GM12878 (cell line): ENCODE measurements around the gene PKD1L1. TPM values are rescaled to one million over a fixed set of nuclear protein-coding genes. Genes with fewer than 3 reads are reported as not detected.

Source experiments
- DPF2 ChIP-seq: fragments of 450-650 bp; IDR thresholded peaks from 2 replicates; pipeline ENCODE4 v1.6.1; 2017; ENCODE audit warnings: mild to moderate bottlenecking
- ETV6 ChIP-seq, 2 experiments: fragments of 450-650 bp in 1 of 2; IDR thresholded peaks in 1 of 2; conservative IDR thresholded peaks in 1 of 2; 2 replicates each; pipeline ENCODE4 v1.6.1; 2014; ENCODE audit warnings: antibody characterized with exemption in 1 of 2, borderline replicate concordance in 1 of 2, low read depth in 1 of 2, mild to moderate bottlenecking in 1 of 2, moderate library complexity in 1 of 2
- HDAC2 ChIP-seq: fragments of 200-600 bp; sonication (generic); IDR thresholded peaks from 2 replicates; pipeline ENCODE4 v1.6.1; 2017
- HDGF ChIP-seq: fragments of 450-650 bp; IDR thresholded peaks from 2 replicates; pipeline ENCODE4 v1.6.1; 2016; ENCODE audit warnings: antibody characterized with exemption
- IKZF1 ChIP-seq: fragments of 450-650 bp; conservative IDR thresholded peaks from 2 replicates; pipeline ENCODE4 v1.6.1; 2017; ENCODE audit warnings: antibody characterized with exemption, mild to moderate bottlenecking
- IKZF2 ChIP-seq, 2 experiments: fragments of 450-650 bp; IDR thresholded peaks; 2 replicates each; pipeline ENCODE4 v1.6.1; 2017; ENCODE audit warnings: mild to moderate bottlenecking in 2 of 2, moderate library complexity in 2 of 2
- MTA2 ChIP-seq: fragments of 450-650 bp; IDR thresholded peaks from 2 replicates; pipeline ENCODE4 v1.6.1; 2016; ENCODE audit warnings: low read depth, mild to moderate bottlenecking, moderate library complexity
- MXI1 ChIP-seq: fragments of 150-350 bp; IDR thresholded peaks from 2 replicates; pipeline ENCODE4 v1.6.1; 2011; ENCODE audit warnings: low read depth, mild to moderate bottlenecking, inconsistent platforms, low read length, improper control_type of control experiment
- RFX5 ChIP-seq: IDR thresholded peaks from 2 replicates; pipeline ENCODE4 v1.6.1; 2011; ENCODE audit warnings: low read depth, low read length, improper control_type of control experiment
- SRF ChIP-seq, 2 experiments: IDR thresholded peaks; 2 replicates each; pipeline ENCODE4 v1.6.1; 2011; ENCODE audit warnings: low read depth in 2 of 2, low read length in 2 of 2, mild to moderate bottlenecking in 1 of 2, moderate library complexity in 1 of 2
- TAF1 ChIP-seq: IDR thresholded peaks from 2 replicates; pipeline ENCODE4 v1.6.1; 2011; ENCODE audit warnings: mild to moderate bottlenecking, low read depth, low read length, borderline replicate concordance
- TCF12 ChIP-seq: IDR thresholded peaks from 2 replicates; pipeline ENCODE4 v1.6.1; 2011; ENCODE audit warnings: low read depth, mild to moderate bottlenecking, low read length
- ZNF274 ChIP-seq: IDR thresholded peaks from one replicate; pipeline ENCODE4 v1.8.0; 2011; ENCODE audit not compliant: insufficient read length, insufficient read depth
- polyA plus RNA-seq, 11 experiments: library from polyadenylated mRNA; depleted of rRNA in 4 of 11; unstranded in 6 of 11; stranded (reverse) in 5 of 11; fragments of >200 nt; fragmentation: Nextera tagmentation in 4 of 11; fragmentation: Illumina TruSeq in 1 of 11; extraction: Ambion mirVana in 4 of 11; extraction: Trizol in 1 of 11; gene quantifications; 1 replicate in 1 of 11; 2 replicates in 10 of 11; pipeline versions ENCODE4 v1.2.1 to v1.2.3, GENCODE V29; 2011 to 2016; ENCODE audit warnings: inconsistent platforms in 2 of 11, missing spikeins in 2 of 11, low read depth in 1 of 11
- total RNA-seq, 4 experiments: library from RNA; depleted of rRNA in 3 of 4; stranded (reverse); fragments of >200 nt in 3 of 4; fragmentation: Illumina TruSeq in 1 of 4; extraction: Trizol in 1 of 4; gene quantifications; 2 replicates each; pipeline versions ENCODE4 v1.2.1 to v1.2.3, GENCODE V29; 2013 to 2021
- TF ChIP-seq, protein P1 (sequence below): fragments of 150-350 bp; IDR thresholded peaks from 2 replicates; pipeline ENCODE4 v1.6.1; 2016; ENCODE audit warnings: low read depth, low read length
- TF ChIP-seq, protein P2 (sequence below), 3 experiments: IDR thresholded peaks in 2 of 3; conservative IDR thresholded peaks in 1 of 3; 2 replicates each; pipeline ENCODE4 v1.5.1; 2011; ENCODE audit warnings: low read depth in 3 of 3, low read length in 3 of 3, mild to moderate bottlenecking in 3 of 3, control low read depth in 2 of 3, moderate library complexity in 2 of 3, inconsistent platforms in 1 of 3, mixed read lengths in 1 of 3; ENCODE audit not compliant: control insufficient read depth in 2 of 3, insufficient read depth in 1 of 3; ENCODE audit errors: extremely low read depth in 1 of 3

The PKD1L1 gene
- total and polyA plus RNA-seq, 10 of the 15 experiments (the other 5 are each of a cell fraction or from before 2014, with no cell fraction given): under 0.01 to 0.05 (median 0.02) TPM; not detected in 3

DNA sequence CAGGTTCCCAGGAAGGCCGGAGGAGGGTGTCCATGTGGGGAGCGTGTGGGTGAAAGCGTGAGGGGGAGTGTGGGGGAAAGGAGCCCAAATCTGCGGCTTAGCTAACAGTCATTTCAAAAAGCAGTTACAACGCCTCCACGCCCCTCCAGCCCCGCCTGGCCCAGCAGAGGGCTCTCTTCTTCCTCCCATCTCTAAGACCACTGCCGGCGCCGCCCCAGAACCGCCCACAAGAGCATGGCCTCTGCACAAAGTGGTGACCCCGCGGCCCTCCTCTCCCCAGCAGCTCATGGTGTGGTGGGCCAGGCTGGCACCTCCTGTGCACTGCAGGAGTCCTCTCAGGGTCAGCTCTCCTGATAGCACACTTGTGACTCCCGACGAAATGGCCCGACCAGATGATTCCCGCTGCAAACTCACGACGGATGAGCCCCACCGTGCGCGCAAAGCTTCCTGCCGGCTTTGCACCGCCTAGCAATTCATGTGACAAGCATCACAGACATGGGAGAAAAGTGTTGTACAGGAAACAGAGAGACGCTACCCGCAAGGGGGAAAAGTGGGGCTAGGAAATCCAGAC, 43.6 kb upstream of the PKD1L1 start (continued):
- peak; percentile 42 to 66; a peak in 3 of 4 replicates for TF ChIP-seq IKZF2 (IDR thresholded peaks at IDR 0.05)
- no peak for TF ChIP-seq ZNF274
- peak; percentile 78 for TF ChIP-seq DPF2
- peak; percentile 66 for TF ChIP-seq IKZF1
- no peak for TF ChIP-seq HDAC2
- TF ChIP-seq, protein P1, sequence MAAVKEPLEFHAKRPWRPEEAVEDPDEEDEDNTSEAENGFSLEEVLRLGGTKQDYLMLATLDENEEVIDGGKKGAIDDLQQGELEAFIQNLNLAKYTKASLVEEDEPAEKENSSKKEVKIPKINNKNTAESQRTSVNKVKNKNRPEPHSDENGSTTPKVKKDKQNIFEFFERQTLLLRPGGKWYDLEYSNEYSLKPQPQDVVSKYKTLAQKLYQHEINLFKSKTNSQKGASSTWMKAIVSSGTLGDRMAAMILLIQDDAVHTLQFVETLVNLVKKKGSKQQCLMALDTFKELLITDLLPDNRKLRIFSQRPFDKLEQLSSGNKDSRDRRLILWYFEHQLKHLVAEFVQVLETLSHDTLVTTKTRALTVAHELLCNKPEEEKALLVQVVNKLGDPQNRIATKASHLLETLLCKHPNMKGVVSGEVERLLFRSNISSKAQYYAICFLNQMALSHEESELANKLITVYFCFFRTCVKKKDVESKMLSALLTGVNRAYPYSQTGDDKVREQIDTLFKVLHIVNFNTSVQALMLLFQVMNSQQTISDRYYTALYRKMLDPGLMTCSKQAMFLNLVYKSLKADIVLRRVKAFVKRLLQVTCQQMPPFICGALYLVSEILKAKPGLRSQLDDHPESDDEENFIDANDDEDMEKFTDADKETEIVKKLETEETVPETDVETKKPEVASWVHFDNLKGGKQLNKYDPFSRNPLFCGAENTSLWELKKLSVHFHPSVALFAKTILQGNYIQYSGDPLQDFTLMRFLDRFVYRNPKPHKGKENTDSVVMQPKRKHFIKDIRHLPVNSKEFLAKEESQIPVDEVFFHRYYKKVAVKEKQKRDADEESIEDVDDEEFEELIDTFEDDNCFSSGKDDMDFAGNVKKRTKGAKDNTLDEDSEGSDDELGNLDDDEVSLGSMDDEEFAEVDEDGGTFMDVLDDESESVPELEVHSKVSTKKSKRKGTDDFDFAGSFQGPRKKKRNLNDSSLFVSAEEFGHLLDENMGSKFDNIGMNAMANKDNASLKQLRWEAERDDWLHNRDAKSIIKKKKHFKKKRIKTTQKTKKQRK: no peak
- no peak for TF ChIP-seq TAF1
- TF ChIP-seq SRF (IDR thresholded peaks at IDR 0.05; ENCODE audit: low read depth in 2 of 2, low read length in 2 of 2): 0 out of 4 replicates have a peak, but pooled peaks of 1 of the 2 experiments have one; percentile 14
- TF ChIP-seq ETV6 (conservative IDR thresholded peaks at IDR 0.05 in 1 of 2, IDR thresholded peaks at IDR 0.05 in 1 of 2; ENCODE audit: borderline replicate concordance in 1 of 2, low read depth in 1 of 2): peak in 1 of 2 experiments; percentile 31; a peak in 1 of 4 replicates
- peak; percentile 65; the same call in 1 of the 2 replicates for TF ChIP-seq MXI1
- peak; percentile 53; the same call in 1 of the 2 replicates for TF ChIP-seq TCF12
- TF ChIP-seq RFX5: peak; percentile 20; the same call in 1 of the 2 replicates
- 0 out of 2 replicates have a peak, but pooled peaks have one; percentile 30 for TF ChIP-seq HDGF
- TF ChIP-seq, protein P2, sequence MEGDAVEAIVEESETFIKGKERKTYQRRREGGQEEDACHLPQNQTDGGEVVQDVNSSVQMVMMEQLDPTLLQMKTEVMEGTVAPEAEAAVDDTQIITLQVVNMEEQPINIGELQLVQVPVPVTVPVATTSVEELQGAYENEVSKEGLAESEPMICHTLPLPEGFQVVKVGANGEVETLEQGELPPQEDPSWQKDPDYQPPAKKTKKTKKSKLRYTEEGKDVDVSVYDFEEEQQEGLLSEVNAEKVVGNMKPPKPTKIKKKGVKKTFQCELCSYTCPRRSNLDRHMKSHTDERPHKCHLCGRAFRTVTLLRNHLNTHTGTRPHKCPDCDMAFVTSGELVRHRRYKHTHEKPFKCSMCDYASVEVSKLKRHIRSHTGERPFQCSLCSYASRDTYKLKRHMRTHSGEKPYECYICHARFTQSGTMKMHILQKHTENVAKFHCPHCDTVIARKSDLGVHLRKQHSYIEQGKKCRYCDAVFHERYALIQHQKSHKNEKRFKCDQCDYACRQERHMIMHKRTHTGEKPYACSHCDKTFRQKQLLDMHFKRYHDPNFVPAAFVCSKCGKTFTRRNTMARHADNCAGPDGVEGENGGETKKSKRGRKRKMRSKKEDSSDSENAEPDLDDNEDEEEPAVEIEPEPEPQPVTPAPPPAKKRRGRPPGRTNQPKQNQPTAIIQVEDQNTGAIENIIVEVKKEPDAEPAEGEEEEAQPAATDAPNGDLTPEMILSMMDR (IDR thresholded peaks at IDR 0.05 in 2 of 3, conservative IDR thresholded peaks at IDR 0.05 in 1 of 3; ENCODE audit: control insufficient read depth in 2 of 3, extremely low read depth in 1 of 3, insufficient read depth in 1 of 3, low read depth in 3 of 3, low read length in 3 of 3): peak; percentile 76 to 91 (median 82)
- peak; percentile 50; the same call in 1 of the 2 replicates for TF ChIP-seq MTA2
